HG02763 (cell line): ENCODE results near the gene FIGNL1.
"Not testable (repeated sequence)": the region's sequence is repeated elsewhere in the genome, so short reads cannot be mapped to it uniquely, and the experiment has no call there.

Experiments
- ATAC-seq: cut with Tn5 transposase; IDR thresholded peaks from one replicate; pipeline ENCODE4 v1.9.1; 2021; ENCODE audit warnings: mild to moderate bottlenecking, moderate library complexity; ENCODE audit not compliant: unreplicated experiment

FIGNL1 gene

DNA sequence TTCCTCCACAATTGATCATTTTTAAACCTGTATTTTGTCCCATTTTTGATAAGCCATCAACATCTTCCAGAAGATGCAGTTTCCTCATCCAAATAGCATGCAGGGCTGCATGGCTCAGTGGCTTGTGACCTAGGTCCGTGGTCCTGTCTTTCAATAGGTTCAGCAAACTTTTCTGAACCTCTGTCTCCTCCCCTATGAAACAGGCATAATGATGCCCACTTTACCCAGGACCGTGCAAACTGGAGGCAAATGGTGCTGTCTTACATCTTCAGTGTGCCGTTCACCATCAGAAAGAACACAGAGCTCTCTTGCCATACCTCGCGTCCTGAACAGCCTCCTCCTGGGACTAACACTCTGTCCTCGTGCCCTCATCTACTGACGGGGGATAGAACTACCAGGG, 22.3 kb upstream of the FIGNL1 start:
- no peak for ATAC-seq

DNA sequence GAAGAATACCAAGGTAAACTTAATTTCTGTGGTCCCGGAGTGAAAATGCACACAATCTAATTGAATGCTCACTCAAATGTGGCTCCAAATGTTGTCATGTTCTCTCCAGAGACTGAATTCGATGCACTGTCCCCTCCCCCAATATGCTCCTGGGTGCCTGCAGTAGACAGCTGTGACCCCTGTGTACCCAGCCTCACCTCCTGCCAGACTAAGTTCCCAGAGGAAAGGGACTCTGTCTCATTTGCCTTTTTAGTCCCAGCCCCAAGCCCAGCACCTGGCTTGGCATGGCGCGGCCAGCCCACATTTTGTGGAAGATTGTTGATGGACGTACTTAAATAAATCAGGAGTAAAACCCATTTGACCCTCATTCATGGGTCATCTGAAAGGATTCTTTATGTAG, 21.8 kb upstream of the FIGNL1 start:
- no peak for ATAC-seq

DNA sequence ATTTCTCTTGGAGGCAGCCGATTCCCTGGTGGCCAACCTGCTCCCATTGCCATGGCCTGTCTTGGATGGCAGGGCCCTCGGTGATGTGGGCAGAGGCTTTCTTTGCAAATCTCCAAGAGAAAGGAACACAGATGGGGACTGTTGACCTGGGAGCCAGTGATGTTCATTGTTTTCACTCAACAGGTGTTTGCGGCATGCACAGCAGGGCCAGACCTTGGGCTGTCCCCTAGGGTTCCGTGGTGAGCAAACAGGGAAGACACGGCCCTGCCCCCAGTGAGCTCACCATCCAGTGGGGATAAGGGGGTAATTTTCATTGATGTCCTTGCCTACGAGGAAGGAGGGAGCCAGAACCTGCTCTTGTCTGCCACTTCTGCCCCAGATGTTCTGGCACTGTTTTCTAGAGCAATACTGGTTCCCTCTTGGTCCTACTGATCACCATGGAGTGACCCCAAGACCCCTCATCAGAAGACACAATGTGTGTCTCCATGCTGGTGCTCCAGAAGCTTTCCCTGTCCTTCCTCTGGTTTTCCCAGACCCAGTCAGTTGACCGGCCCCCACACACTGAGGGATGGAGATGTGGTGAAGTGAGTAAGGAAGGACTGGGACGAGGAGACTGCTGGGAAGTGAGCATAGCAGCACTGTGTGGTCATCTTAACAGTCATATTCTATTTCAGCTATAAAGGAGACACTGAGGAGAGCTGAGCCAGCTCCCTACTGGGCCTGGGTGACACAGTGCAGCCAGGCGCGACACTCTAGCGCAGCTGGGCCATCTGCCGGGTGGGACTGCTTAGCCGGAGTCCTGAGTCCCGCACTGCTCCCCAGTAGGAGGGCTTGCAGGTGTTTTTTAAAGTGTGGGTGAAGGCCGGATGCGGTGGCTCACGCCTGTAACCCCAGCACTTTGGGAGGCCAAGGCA, 20.4 kb upstream of the FIGNL1 start:
- no peak for ATAC-seq

DNA sequence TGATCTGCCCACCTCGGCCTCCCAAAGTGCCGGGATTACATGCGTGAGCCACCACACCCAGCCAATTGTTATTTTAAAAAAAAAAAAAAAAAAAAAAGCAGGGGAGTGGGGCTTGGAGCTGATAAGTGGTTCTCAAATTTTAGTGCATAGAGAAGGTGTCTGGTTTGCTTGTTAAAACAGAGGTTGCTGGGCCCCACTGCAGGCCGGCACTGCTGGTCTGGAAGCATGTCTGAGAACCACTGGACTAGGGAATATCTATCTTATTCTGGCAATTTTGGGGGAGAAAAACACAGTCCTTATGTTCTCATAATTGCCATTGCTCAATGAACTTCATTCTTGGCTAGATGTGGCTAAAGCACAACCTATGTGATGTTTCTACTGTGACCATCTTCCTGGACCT, 19.0 kb upstream of the FIGNL1 start:
- ATAC-seq = no peak

DNA sequence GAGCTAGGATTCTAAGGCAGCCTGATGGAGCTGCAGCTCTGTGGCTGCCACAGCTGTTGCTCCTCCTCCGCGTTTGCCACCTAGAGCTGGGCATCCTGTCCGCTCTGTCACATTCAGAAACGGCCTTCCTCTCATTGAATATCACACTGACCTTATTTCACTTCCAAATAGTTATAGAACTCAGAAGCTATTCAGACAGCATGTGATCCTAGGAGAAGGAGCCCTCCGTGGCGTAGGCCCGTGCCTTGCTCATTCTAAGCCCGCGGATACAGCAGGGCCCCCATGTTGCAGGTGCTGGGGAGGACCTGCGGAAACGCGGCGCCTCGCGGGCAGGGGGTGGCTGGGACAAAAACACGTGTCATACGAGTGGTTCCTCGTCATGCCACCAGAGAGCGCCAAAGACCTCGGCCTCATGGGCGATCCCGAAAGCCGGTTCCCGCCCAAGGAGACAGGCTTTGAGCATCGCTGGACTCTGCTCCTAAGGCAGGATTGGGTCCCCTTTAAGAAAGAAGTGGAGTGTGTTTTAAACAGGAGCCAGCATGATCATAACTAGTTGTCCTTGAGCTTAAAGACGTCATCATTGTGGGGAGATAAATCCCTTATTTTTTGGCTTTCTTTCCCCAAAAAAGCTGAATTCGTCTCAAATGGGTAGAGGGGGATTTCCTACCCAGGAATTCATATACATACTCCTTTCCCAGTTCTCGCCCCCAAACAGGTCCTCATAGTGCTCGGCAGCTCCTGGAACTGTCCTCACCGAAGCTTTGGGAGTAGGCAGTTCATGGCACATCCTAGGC, 17.9 kb upstream of the FIGNL1 start:
- ATAC-seq = peak; percentile 77

DNA sequence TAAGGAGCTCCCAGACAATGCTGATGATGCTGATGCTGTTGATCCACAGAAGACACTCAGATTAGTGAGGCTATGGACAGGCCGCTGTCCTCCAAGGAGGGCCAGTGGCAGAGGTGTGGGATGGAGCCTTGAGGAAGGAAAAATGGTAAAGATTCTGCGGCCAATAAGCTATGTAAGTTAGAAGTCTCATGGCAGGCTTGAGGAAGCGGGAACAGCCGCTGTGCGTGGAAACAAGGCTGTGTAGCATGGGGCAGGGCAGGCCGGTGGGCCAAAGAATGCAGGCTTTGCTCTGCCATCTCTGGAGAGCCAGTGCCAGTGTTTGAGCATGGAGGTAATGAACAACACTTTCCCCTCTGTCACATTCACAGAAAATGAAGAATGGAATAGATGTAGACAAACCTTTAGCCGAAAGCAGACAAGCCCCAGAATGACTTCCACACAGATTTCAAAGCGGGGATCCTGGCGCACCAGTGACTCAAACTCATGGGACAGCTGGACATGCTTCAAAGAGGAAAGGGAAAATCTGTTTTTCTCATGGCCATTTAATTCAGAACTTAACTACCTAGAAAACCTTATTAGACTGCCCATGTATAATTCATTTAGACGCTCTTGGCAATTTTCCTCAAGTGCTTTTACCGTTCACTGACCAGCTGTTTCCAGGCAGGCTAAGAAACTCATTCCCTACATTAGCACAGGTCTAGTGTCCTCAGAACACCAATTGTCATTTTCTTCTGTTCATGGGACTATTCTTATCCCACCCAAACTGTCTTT, 16.9 kb upstream of the FIGNL1 start:
- no peak for ATAC-seq

DNA sequence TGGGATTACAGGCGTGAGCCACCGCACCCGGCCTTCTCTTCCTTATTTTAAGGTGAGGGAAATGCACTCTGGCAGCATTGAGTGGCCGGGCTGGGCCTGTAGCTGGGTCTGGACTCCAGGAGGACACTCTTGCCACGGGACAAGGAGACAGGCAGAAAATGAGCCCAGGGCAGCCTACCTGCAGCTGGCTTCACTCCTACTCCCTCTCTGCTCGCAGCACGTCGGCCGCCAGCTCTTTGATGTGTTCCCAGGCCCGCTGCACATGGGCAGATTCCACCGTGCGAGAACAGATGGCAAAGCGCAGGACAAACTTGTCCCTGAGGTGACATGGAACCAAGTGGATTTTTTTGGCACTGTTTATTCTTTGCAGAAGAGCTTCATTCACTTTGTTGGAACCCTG, 12.9 kb upstream of the FIGNL1 start:
- ATAC-seq = no peak

DNA sequence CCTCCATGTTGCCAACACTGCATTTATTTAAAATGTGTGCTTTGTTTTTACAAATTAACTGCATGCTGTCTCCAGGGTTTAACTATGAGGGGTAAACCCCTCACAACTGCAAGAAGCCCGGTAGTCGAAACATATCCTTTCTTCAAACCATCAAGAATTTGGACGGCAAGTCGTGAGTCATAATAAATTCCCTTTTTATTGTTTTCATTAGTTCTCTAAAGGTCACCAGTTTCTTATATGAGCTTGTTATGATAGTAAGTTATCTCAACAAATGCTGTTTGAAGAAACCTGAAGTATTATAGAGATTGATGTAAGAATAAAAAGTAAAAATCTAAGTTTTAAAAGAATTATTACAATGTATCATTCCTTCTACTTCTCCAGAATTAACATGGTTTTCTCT, 12.2 kb upstream of the FIGNL1 start:
- ATAC-seq = no peak

DNA sequence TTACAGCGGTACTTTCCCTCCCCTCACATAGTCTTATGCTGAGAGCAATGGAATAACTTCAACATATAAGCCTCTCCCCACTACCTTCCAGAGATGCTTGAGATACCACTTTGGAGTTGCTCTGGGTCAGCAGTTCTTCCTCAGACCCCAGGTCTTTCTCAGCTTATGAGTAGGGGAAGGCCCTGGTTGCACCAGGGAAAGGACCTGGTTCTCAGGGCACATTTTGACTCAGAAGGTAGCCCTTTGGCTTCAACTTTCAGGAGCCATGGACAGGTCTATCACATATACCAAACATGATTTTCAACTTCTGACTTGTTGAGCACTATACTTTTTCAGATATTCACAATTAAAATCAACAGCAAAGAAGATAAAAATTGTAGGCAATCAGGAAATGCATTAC, 11.5 kb upstream of the FIGNL1 start:
- no peak for ATAC-seq

DNA sequence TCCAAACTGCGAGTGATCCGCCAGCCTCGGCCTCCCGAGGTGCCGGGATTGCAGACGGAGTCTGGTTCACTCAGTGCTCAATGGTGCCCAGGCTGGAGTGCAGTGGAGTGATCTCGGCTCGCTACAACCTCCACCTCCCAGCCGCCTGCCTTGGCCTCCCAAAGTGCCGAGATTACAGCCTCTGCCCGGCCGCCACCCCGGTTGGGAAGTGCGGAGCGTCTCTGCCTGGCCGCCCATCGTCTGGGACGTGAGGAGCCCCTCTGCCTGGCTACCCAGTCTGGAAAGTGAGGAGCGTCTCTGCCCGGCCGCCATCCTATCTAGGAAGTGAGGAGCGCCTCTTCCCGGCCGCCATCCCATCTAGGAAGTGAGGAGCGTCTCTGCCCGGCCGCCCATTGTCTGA, 9.0 kb upstream of the FIGNL1 start:
- not testable (repeated sequence) for ATAC-seq

DNA sequence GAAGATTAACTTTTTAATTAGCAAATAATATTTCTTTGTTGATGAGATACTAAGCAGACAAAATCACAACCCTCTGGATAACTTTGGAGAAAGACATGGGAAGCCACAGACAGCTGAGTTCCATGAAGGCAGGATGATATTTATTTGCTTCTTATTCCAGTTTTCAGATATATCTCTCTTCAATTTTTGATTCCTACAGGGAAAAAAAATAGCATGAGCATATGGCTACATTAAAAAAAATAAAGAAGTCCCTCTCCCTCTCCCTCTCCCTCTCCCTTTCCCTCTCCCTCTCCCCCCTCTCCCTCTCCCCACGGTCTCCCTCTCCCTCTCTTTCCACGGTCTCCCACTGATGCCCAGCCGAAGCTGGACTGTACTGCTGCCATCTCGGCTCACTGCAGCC, 8.5 kb upstream of the FIGNL1 start:
- ATAC-seq = not testable (repeated sequence)

DNA sequence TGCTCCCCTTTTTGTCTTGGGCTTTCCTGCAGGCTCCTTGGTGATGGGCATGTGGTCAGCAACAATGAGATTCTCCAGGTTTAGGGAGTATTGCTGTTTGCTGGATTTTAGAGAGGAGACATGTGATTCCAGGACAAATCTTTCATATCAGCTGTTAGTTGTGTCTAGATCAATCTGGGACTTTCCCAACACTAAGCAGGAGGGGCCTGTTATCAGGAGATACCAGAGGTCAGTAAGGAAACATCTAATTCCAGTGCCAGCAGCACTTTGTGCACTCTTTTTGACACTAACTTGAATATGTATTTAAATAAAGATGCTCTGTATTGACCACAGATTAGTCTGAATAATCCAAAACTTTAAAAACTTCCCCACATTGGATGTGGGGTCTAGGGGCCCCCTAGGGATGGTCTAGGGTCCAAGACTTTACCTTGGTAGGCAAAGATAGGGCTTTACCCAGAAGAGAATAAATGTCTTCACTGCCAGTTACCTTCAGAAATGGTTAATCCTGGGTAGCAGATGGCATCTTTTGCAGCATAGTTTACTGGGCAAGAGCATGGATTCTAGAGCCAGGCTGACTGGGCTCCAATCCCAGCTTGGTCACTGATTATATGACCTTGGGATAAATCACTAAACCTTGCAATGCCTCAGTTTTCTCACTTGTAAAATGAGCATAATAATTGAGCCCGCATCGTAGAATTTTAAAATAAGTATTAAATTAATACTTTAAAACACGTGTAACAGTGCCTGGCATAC, 6.4 kb upstream of the FIGNL1 start:
- no peak for ATAC-seq

DNA sequence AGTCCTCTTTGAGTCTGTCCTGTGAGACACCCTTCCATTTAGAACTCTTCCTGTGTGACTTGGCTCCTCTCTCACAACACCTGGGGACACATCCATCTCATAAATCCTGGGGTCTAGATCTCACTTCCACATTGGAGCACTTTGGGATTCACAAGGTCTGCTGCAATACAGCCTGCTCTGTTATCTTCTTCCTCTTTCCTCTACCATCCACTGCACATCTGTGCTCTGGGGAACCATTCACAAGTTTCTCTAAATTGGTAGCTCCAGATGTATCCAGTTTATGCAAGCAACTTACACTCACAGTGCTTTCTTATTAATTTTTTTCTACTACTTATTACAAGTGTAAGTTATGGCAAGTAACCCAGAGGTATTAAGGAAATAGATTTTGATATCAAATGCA, 5.5 kb upstream of the FIGNL1 start:
- ATAC-seq = no peak

DNA sequence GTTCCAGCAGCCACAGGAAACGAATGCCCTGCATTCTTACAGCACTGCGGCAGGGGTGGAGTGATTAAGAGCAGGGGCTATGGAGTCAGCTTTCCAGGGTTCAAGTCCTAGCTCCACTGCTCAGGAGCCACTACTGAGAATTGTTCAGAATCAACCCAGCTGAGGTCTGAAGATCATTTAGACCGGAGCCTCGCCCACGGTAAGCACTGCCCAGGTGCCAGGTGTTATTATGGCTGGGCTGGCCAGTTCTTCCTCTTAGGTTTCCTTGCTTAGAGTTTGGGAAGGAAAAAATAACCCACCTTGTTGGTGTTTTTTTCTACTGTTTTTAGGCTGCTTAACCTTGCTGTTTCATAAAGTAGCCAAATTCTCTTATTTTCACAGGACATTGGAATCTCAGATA, 4.8 kb upstream of the FIGNL1 start:
- ATAC-seq = no peak

DNA sequence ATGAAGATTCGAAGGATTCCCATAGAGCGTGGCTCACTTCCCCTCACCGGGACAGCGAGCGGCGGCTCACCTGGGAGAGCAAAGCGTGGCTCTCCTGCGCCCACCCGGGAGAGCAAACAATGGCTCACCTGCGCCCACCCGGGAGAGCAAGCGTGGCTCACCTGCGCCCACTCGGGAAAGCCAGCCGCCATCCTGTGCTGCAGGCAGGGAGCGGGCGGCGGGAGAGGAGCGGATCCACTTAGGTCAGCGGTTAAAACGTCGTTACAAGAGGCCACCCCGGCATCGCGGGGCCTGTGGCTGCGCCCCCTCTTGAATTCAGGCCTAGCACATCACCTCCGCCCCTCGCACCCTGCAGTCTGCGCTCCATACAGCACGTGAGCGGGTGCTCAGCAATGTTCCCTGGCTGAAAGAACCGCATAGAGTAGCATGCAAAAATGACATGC, 461 bp upstream of the FIGNL1 start:
- ATAC-seq = peak; percentile 10

DNA sequence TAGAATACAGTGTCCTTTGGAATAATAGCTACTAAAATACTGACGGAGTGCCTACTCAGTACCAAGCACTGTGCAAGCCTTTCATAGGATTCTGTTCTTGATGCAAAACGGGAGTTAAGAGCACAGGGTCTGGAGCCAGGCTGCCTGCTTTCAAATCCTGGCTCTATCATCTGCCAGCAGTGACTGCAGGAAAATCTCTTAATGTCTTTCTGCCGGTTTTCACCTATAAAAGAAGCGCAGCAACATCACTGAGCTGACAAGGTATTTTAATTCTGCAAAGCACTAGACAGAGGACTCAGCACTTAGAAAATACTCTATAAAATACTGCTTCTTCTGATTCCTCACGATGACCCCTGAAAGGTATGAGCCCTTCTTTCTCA, 659 bp downstream of the FIGNL1 start:
- ATAC-seq = no peak

DNA sequence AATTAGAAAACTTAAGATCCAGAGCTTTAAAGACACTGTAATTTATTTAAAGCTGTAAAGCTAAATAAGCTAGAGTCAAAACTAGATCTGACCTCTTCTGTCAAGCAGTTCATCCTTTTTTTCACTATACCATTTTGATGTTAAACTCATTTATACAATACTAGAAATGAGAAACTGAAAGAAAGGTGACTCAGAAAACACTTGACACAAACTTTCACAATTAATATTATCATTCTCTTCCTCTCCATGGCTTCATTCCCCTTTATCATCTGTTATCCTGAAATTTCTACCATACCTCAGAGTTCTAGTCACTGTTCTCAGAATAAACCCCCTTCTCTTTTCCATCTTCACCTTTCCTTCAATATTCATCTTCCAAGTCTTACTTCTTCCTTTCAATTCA, 1.3 kb downstream of the FIGNL1 start:
- ATAC-seq = no peak

DNA sequence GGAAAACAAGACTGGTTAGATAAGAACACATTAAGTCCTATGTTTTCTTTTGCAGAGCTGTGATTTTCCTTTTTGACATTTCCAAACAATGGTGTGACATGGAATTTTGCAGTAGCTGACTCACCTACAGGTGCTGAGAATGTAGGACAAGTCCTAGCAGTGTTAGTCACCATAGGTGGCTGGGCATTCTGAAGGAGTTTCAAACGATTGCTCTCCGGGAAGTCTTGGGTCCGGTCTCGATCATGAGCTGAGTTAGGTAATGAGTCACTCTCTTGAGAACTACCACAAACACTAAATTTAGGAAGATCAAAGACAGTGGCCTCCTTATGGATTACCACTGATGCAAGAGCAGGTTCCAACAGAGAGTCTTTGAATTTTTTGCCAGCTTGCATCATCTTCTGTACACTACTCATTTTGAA, 3.6 kb downstream of the FIGNL1 start:
- peak; percentile 24 for ATAC-seq

DNA sequence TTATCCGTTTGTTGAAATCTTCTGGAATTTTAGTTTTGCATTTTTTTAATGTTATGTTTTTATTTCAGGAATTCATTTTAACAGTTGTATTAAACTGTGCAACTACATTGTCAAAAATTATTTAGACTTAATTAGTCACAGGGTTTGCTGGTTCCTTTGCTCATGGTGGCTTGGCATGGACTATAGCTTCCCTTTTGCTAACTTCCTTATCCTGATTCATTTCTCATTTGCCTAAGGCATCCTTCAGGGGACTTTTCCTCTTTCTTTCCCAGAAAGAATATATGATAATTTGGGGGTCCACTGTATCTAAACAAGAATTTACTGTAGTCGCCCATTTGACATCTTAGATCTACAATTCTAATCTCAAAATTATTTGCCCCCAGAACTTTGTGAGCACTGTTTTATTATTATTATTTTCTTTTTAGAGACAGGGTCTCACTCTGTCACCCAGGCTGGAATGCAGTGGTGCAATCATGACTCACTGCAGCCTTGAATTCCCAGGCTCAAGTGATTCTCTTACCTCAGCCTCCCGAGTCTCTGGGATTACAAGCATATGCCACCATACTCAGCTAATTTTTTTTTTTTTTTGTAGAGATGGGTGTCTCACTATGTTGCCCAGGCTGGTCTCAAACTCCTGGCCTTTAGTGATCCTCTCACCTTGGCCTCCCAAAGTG, 13.9 kb downstream of the FIGNL1 start:
- no peak for ATAC-seq

DNA sequence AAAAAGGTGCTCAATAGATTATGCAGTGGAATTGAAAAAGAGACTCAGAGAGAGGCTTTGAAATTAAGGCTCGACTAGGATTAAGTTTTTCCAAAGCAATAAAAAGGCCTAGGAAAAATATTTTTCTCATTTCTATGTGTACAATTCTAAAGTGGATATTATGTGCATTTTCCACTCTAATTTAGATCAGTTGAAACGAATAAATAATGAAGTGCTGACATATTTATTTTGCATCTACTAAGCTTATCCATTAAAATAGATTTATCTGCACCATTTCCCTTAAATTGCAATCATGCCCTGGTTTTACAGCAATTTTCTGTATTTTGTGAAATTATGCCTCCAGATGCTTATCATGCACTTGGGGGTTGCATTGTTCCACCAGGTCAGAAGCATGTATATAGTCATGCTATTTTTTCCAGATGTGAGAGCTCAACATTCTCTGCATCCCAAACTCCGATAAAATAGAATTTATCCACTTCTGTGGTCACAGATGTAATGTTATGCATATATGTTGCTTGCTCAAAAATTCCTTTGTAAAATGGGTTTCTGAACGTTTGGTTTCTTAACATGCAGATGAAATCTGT, 18.3 kb downstream of the FIGNL1 start:
- ATAC-seq = no peak
